Activated gamma-delta T cell treated with Interleukin-2 at 50 U/mL for 16 hours (primary cell): ENCODE measurements around the gene CNTN4.

Experiments
- DNase-seq: peaks from one replicate; pipeline ENCODE4 v3.0.0-alpha.2; 2020

CNTN4 gene

DNA sequence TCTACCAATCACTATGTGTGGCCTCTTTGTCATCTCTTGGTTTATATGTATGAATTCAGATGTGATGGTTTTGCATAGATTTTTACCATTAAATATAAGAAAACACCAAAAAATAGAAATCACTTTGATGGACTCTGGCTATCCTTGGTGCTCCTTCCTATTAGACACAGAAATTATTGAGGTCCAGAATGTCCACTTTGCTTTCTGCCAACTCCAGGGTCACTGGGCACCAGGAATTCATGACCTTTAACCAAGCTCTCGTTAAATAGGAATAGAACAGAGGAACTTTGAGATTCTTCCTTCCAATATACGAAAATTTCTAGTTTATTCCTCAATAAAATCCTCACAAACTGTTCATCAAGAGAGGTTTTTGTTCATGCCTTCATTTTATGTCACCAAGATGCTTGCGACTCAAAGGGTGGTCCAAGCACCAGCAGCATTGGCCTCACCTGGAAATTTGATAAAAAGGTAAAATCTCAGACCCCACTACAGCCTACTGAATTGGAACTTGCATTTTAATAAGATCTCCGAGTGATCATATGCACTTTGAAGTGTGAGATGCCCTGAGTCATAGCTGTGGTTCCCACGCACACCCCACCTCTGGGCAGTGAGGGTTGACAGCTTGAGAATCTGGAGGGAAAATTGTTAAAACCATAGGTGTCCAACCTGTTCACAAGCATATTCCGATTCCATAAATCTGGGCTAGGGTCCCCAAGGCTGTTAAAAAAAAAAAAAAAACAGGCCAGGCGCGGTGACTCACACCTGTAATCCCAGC is 725.0 kb downstream of the CNTN4 start:
- no peak for DNase-seq

DNA sequence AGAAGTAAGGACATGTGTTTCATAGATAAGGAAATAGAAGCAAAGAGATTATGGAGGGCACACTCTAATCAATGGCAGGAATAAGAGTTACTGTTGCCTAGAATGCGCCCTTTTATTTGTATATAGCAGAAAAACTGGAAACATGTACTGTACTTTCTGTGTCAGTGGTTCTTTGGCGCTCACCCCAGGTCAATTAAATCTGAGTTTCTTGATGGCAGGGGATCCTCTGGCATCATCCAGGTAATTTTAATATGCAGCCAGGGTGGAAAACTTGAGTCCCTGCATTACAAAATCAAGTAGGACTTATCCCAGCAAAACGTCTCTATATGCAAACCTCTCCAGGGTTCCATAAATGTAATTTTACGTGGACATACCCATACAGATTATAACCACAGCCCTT is 727.4 kb downstream of the CNTN4 start:
- DNase-seq = no peak

DNA sequence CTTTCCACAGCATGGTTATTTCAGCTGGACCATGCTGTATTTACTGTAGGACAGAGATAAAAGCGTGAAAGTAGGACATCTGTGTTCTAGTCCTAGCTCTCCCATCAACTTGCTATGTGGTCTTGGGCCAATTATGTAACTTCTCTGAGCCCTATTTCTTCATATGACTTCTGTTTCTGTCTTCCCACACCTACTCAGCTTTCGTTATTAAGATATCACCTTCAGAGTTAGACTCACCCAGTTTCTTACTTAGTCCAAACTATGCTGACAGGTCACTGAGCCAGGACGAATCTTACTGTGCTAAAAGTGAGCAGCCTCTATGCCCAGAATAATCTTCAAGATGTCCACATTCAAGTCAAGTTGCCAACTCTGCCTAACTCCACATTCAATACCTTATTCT is 727.8 kb downstream of the CNTN4 start:
- DNase-seq = no peak

DNA sequence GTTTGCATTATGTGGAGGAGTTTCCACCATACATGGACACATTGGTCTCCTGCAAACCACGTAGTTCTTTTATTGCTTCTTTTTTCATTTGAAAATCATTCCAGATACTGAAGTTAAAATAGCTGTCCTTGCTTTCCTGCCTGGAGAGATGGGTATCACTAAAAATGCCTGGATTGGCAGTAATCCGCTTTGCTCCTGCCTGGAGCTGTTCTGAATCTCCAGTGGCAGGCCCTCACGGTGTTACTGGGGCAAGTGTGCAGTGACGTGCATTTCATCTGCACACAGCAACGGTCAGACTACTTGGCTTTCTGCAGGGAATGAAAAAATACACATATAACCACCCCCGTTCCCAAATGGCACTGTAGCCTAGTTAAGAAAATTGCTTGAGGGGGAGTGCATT is 738.6 kb downstream of the CNTN4 start:
- DNase-seq = no peak

DNA sequence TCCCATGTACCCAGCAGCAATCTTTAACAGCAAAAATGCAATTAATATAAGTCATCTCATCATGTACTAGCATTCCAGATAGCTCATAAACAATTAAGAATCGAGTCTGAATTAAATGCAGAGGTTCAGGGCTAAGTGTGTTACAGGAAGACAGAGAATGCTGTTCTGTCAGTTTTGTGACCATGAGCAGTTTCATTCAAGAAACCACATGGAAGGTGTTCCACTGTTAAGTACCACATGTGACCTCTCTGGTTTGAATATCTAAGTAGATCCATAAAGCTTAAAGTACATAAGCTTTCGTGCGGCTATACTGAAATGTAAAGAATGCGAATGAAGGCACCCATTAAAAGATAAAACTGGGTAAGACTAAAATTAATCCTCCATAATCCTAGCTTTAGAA is 739.2 kb downstream of the CNTN4 start:
- no peak for DNase-seq

DNA sequence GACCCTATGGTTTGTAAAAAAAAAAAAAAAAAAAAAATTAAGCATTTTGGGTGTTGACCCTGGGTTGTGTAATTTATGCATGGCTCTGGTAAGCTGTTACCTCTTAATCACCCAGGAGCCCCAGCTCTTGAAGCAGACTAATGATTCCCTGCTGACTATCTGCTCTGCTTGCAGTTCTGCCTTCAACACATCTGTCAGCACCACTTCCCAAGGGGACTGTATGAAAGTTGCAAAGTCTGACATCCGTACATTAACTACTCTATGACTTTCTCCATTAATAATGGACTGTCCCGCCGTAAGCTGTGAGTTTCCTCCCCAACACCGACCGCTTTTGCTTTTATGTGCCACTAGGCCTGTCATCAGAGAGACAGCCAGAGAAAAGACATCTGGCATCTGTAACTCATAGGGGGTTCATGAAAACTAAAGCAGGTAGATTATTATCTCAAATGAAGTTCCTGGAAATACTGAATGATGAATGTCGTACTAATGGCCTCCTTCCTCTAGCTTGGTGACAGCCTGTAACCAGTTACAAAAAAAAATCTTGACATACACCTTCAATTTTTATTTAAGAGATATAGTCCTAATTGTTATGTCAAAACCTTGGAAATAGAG is 740.0 kb downstream of the CNTN4 start:
- DNase-seq = no peak

DNA sequence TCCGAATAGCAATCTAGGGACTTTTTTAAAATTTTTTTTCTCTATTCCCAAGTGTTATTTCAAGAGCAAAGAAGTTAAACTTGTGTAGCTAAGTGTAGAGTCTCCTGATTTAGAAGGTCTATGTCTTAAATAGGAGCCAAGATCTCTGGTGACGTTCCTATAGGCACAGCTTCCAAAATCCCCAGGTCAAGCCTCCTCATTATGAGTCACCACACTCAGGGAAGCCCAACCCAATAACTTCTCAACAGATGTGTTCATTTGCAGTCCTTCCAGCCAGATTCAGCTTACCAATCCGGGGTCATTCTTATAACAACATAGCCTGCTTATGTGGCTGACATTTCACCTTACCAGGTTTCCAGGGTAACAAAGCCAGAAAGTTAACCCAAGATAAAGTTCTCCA is 741.2 kb downstream of the CNTN4 start:
- DNase-seq = no peak

DNA sequence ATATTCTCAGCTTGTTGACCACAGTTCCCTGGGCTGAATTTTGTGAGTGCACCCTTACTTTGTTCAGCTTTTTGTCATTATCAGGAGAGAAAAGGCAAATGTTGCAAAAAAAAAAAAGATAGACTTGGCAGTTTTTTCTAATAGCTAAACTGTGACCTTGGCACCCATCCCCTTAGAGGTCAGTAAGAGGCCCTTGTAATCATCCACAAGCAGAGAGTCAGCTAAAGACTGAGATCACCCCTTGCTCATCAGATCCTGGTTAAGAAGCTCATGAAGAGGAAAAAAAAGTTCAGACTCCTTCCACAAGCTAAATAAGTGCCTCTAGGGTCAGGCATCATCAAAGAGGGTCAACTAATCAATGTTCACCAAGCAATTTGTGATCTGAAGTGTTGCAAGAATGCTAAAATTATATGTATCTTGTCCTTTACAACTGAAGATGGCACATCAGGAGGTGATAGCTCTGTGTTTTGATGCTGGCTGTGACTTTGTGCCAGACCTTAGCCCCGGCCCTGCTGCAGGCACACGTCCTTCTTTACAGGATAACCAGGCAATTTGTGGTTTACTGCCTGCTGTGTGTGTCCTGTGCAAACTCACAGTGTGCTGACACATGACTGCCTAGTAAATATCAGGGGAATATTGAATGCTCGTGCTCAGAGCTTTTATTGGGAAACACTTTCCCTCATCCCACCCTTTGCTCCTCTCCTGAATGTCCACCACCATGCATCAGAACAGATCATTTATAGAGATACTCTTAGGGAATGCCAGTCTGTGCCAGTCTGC is 748.6 kb downstream of the CNTN4 start:
- DNase-seq = no peak

DNA sequence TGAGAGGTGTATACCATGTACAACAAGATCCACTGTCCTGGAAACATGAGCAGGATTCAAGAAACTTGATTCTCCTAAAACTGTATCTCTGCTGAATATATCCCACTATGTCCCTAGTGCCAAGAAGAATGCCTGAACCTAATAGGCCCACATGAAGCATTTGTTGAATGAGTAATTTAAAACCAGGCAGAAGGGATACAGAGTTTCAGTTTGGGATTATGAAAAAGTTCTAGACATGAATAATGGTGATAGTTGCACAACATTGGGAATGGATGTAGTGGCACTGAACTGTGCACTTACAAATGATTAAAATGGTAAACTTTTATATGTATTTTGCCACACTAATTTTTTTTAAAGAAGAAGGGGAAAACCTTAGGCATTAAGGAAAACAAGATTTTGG is 750.4 kb downstream of the CNTN4 start:
- DNase-seq = no peak

DNA sequence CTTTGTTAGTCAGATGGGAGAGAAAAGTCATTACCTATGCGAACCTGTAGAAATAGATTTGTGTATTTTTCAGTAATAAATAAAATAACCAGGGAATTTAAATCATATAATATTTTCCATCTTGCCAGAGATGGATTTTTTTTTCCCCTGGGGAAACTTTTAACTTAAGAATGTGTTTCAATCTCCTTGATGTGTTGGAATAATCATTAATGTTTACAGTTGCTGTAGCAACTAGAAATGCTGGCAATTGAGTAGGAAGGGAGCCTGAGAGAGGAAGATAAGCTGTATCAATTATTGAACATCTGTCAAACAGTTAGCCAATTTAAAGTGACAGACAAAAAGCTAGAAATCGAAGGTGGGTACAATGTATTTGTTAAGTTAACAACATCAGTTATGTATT is 752.0 kb downstream of the CNTN4 start:
- DNase-seq = no peak

DNA sequence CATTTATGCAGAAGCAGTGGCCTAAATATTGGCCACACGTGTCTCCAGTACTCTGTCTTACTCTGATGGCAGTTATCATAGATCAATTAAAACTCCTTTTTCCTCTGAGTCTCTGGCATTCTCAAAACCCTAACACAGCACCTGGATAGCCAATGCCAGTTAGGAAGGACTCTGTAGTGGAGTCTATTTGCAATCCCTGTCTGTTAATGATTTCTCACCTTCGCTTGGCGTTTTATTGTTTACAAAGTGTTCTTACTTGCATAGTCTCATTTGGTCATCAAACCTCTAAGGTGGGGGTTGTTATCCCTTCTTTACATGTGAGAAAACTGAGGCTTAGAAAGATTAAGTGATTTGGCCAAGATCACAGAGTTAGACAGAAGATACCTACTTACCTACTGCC is 752.7 kb downstream of the CNTN4 start:
- DNase-seq = no peak

DNA sequence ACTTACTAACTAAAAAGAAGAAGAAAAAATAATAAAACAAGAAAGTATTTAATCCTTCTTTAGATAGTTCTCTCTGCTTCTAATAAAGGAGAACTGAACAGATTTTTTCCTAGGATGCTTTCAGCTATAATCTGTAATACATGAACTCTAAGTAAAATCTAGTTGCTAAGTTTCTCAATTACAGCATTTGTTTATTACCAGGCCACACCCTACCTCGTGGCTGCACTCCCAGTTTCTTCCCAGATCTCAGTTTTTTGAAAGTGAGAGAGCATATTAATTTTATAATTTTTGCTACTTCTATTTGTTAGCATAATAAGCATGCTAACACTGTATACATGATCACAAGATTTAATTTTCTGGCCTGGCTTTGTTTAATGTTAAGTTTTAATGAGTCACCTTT is 753.2 kb downstream of the CNTN4 start:
- DNase-seq = no peak

DNA sequence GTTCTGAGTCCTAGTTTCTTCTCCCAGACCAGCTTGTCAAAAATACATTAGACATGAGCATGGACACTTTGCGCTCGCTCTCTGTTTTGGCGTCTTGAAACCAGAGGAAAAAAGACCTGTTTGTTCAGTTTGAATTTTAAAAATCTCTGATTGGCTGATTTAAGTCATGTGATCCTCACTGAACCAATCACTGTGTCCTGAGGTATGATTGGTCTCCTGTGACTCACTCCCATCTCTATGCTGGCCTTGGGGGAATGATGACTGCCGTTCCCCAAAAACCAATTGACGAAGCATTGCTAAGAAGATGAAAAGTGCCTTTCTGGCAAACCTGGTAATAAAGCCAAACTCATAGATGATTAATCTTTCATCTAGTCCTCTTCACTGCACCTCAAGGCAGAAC is 755.0 kb downstream of the CNTN4 start:
- no peak for DNase-seq

DNA sequence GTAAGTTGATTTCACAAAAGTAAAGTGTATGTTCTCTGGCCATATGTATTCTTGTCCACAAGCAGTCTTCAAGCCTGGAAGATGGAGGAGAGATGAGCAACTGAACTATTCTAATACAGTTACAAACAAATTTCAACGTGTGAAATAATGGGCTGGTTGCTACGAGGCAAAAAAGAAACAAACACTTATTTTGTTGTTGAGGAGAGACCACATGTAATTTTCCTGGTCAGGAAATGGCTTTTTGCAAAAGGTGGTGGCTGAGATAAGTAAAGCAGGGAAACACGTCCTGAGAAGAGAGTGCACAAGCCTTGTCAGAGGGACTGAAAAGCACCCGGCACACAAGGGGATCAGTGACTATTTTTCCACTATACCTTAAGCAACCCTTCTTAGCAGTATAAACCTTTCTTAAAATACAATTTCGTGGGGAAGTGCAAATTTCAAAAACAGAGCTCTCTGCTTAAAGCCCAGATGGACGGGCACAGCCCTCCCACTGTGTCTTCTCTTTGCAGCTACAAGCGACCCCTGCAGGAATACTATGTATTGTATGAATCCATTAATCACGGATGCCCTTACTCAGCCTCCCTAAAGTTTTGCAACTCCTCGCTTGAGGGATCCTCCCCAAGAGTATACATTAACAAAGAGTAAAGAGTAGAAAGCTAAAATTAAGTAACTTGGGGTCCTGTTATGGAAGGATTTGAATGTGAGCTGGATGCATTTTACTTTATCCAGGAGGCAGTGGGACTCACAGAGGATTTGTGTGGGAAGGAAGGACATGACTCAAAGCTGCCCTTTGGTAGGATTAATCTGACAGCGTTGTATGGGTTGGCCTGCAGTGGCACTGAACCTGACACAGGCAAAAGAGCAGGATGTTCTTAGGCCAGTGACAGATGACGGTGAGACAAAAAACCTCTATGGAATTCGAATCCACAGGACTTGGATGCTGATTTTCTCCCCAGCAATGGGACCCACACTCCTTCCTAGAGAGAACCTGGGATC is 757.8 kb downstream of the CNTN4 start:
- no peak for DNase-seq

DNA sequence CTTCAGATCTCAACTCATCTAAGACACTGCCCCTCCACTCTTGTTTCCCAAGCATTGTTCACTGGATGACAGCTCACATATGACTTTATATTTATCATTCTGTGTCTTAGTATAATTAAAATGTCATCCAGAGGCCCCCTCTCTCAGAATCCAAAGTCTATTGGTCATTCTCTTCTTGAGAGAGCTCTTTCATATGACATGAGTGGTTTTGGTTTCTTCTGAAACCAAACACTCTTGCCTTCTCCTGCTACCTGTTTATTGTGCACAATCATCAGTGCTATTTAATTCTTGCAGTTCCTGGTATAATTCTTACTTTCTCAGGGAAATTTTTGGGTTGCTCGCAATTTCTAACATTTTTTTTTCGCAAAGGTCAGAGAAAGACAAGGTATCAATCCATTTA is 762.0 kb downstream of the CNTN4 start:
- no peak for DNase-seq

DNA sequence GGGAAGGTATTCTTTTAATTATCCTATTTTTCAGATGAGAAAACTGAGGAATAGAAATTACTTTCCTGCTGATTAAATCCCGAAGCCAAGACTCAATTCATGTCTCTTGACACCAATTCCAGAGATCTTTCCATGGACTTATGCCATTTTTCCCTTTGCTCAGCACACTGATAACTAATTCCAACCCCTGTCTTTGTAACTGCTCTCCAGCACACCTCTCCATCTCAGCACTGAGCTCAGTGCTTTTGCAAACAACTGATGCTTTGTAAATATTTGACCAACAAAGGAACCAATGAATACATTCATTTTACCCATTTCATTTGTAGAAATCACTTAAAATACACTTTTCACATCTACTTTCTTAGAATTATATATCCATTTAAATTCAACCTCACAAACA is 762.5 kb downstream of the CNTN4 start:
- DNase-seq = no peak

DNA sequence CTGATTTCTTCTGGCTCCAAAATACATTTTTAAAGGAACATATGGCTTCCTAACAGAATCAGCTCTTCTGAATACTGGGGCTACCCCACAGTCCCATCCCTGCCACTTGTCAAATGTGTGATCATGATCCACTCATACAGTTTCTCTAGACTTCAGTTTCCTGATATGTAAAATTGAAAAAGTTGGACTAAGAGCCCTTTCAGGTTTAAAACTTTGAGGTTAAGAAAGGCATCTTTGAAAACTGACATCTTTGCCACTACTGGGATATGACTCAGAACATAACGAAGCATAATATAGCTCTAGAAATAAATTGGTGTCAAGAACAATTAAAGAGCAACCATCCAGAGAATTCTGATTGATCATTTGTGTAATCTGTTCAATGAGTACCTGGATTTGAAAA is 763.3 kb downstream of the CNTN4 start:
- DNase-seq = no peak

DNA sequence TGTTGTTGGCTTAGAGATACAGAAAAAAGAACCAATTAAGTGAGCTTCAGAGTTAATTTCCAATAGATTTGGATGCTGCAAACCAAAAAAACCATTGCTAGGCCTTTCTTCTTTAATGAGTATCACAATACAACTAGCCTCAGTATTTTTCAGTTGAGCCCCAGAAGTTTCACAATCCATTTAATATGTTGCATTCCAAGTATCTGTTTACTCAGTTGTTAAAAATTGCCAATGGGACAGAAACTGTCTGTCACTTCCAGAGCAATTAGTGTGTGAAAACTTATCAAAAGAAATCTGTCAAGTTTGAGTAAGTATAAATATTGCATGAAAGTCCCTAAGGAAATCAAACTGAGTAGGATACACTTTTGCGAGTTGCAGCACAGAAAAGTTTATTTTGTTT is 763.7 kb downstream of the CNTN4 start:
- no peak for DNase-seq

DNA sequence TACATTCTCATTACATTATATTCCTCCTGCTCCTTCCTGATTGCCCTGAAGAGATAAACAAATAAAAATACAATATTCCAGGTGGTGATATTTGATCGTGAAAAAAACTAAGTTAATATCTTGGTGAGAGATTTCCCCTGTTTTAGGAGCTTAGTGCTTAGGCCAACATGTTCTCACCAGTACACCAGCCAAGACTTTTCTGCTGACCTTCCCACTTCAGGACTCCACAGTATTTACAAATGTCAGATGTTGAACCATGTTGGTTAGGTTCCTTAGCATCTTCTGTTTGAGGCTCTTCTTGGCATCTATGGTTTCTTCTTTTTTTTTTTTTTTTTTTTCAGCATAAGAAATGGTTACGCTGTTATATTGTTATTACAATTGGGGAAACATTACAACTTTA is 764.5 kb downstream of the CNTN4 start:
- DNase-seq = no peak

DNA sequence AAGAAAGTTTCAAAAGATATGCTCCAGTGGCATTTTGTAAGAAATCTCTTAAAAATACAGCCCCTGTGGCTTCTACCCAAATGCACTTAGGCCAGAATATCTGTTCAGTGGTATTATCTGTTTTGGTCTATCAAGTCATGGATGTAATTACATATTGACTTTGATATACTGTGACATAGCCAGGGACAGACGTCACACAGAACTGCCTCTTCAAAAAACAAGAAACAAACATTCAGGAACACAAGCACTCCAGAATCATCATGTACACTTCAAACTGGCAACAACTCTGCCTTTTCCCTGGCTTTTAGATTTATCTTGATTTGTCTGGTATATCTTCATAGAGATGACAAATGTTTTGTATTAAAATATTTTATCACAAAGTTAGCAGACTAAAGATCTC is 771.2 kb downstream of the CNTN4 start:
- no peak for DNase-seq

DNA sequence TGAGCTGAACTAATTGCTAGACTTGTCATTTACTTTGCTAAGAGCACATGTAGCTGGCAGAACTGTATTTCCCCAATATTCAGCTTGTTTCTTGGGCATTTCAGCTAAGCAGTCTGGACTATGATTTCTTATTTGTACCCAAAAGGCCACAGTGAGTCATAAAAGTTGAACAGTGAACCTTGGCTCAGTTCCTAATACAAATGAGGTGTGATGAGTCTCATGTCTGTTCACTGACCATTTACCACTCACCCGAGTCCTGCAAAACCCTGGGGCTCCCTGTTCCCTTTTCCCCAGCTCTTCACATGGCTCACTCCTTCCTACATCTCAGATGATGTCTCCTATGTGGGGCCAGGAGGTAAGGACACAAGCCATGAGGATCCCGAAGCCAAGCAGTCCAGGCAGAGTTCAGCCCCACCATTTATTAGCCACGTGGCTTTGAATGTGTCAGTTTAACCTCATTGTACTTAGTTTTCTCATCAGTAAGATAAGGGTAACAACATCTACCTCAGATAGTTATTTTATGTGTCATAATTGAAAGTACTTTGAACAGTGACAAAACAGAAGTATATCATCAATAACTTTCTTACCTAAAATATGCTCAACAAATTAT is 772.2 kb downstream of the CNTN4 start:
- DNase-seq = no peak

DNA sequence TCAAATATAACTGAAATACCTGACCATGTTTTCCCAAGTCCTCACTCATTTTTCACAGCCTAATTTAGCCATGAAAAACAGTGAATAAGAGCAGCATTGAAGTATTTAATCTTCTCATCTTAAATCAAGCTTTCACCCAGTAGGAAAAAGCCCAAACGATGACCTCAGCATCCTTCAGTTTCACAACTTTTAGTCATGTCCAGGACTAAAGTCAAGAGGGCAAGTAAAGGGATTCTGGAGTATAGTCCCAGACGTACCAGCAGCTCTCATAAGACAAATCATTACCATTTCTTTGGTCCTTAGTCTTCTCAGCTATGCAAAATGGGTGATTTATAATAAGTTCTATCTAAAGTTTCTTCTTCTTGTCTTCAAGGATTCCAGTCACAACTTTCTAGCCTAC is 774.2 kb downstream of the CNTN4 start:
- DNase-seq = no peak

DNA sequence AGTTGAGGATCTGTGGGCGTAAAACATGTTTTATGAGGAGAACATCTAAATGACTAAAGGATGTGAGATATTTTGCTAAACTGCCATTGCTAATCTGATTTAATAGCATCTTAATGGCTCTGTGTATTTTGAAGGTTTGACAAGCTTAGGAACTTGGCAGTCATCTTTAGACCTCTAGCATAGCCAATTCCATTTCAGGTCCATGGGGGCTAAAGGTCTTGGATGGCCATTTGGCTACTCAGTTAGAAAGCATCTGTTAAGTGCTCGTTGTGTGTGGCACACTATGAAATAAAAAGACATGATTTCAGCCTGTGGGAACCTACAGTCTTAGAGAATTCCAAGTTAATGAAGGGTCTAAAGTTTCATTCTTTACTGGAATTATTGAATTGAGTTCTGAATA is 775.3 kb downstream of the CNTN4 start:
- no peak for DNase-seq
